ENCODE data around the gene DYNC1LI2.

Gene DYNC1LI2

DNA sequence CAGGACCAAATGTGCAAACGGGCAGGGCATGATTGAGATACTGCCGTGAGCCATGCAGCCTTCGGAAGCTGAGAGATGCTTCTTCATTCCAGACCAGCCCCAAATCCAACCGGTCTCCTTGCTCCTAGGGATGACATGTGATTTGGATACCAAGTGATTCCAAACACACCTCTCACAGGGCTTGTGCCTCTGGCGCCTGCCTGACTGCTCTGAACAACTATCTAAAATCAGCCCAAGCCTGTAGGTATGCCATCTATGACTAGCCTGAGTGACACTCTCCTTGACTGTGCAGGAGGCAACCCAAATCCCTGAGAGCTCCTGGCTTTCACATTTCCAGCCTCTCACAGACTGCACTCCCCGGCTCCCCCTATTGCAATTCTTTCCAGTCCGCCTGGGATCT is 20.3 kb downstream of the DYNC1LI2 start:
- CTCF ChIA-PET = interaction anchor here (0.9 to 7.6 kb wide), 6 partner anchors 8 to 327 kb away, joined by 3 to 88 read pairs (median 4); no protein-coding TSS in a partner anchor
- POLR2A ChIA-PET = no interaction called here
- Histone ChIP-seq H3K4me1 (ENCODE audit: control insufficient read depth, insufficient read depth, low read length) (no peaks in the 10 kb centered on the region), H3K36me3 (ENCODE audit: control insufficient read depth in 2 of 2, insufficient read depth in 1 of 2, low read length in 2 of 2) (peaks cover 51 to 94% of the 10 kb centered on the region in 2 experiments), H3K27ac (ENCODE audit: extremely low read depth, low read depth, low read length) (no peak overlapping the region), H3K9me3 (ENCODE audit: control insufficient read depth, insufficient read depth, low read depth, low read length) (no peaks in the 10 kb centered on the region), H3K4me3 (ENCODE audit: low read depth, low read length) (no peak overlapping the region)
- TF ChIP-seq MYNN (tag by site-specific recombination; IDR thresholded peaks at IDR 0.05; ENCODE audit: borderline replicate concordance) = no peak
- TF ChIP-seq ZNF221 (tag by site-specific recombination; IDR thresholded peaks at IDR 0.05; ENCODE audit: borderline replicate concordance) = no peak
- no peak for TF ChIP-seq ZBTB48 (tag by site-specific recombination; IDR thresholded peaks at IDR 0.05)
- no peak for TF ChIP-seq ZBTB1 (tag by site-specific recombination; IDR thresholded peaks at IDR 0.05)
- no peak for TF ChIP-seq ZNF792 (tag by site-specific recombination; IDR thresholded peaks at IDR 0.05)
- no peak for TF ChIP-seq ZNF560 (tag by site-specific recombination; IDR thresholded peaks at IDR 0.05; ENCODE audit: borderline replicate concordance)
- TF ChIP-seq ZNF223 (tag by site-specific recombination; IDR thresholded peaks at IDR 0.05) = no peak
- TF ChIP-seq, protein P1, sequence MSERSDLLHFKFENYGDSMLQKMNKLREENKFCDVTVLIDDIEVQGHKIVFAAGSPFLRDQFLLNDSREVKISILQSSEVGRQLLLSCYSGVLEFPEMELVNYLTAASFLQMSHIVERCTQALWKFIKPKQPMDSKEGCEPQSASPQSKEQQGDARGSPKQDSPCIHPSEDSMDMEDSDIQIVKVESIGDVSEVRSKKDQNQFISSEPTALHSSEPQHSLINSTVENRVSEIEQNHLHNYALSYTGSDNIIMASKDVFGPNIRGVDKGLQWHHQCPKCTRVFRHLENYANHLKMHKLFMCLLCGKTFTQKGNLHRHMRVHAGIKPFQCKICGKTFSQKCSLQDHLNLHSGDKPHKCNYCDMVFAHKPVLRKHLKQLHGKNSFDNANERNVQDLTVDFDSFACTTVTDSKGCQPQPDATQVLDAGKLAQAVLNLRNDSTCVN (tag by site-specific recombination; optimal IDR thresholded peaks at IDR 0.05) = no peak
- no peak for TF ChIP-seq ZNF391 (tag by site-specific recombination; IDR thresholded peaks at IDR 0.05; ENCODE audit: borderline replicate concordance, low read depth)
- TF ChIP-seq ZNF626 (tag by site-specific recombination; IDR thresholded peaks at IDR 0.05) = no peak
- TF ChIP-seq ZNF311 (tag by site-specific recombination; IDR thresholded peaks at IDR 0.05; ENCODE audit: borderline replicate concordance) = no peak
- TF ChIP-seq, protein P2, sequence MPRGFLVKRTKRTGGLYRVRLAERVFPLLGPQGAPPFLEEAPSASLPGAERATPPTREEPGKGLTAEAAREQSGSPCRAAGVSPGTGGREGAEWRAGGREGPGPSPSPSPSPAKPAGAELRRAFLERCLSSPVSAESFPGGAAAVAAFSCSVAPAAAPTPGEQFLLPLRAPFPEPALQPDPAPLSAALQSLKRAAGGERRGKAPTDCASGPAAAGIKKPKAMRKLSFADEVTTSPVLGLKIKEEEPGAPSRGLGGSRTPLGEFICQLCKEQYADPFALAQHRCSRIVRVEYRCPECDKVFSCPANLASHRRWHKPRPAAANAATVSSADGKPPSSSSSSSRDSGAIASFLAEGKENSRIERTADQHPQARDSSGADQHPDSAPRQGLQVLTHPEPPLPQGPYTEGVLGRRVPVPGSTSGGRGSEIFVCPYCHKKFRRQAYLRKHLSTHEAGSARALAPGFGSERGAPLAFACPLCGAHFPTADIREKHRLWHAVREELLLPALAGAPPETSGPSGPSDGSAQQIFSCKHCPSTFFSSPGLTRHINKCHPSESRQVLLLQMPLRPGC (tag by site-specific recombination; IDR thresholded peaks at IDR 0.05) = no peak
- TF ChIP-seq ZNF514 (tag by site-specific recombination; IDR thresholded peaks at IDR 0.05) = no peak
- TF ChIP-seq ZNF341 (tag by site-specific recombination; IDR thresholded peaks at IDR 0.05; ENCODE audit: low read depth) = no peak
- no peak for TF ChIP-seq ZNF239 (tag by site-specific recombination; IDR thresholded peaks at IDR 0.05)
- TF ChIP-seq YY1 (tag by site-specific recombination; IDR thresholded peaks at IDR 0.05) = no peak

DNA sequence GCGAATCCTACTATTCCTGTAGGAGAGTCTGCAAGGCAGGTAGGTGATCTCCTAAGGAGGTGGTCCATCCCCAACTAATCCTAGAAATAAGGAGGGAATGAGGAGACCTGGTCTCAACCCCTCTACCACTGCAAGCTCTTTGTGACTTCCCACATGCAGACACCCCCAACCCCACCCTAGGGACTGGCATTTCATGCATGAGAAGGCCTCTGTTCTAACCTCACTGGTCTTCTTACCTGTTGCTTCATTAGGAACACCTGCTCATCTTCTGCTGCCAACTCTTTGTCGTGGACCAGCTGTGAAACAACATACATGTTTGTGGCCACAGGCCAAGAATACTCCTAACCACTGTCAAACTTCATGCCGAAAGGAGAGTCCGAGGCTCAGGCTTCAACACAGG is 22.6 kb downstream of the DYNC1LI2 start:
- H3K4me1 ChIP-seq (ENCODE audit: control insufficient read depth, insufficient read depth, low read length) = no peaks in the 10 kb centered on the region
- no peak overlapping the region for H3K4me3 ChIP-seq (ENCODE audit: low read depth, low read length)
- no peak overlapping the region for H3K27ac ChIP-seq (ENCODE audit: extremely low read depth, low read depth, low read length)
- CTCF ChIA-PET = interaction anchor here (0.6 to 7.6 kb wide), 21 partner anchors 11 to 320 kb away, joined by 3 to 88 read pairs (median 3); partner anchors contain the start of genes CMTM4, DYNC1LI2 and NAE1
- TF ChIP-seq SCRT2 (tag by site-specific recombination; IDR thresholded peaks at IDR 0.05) (peak; percentile 91), ZNF514 (tag by site-specific recombination; IDR thresholded peaks at IDR 0.05) (no peak), ZNF610 (tag by site-specific recombination; IDR thresholded peaks at IDR 0.05; ENCODE audit: borderline replicate concordance) (no peak), SCRT1 (tag by site-specific recombination; IDR thresholded peaks at IDR 0.05; ENCODE audit: borderline replicate concordance) (peak; percentile 74), ZXDB (tag by site-specific recombination; IDR thresholded peaks at IDR 0.05) (no peak), ZNF391 (tag by site-specific recombination; IDR thresholded peaks at IDR 0.05; ENCODE audit: borderline replicate concordance, low read depth) (no peak)
- no peaks in the 10 kb centered on the region for H3K9me3 ChIP-seq (ENCODE audit: control insufficient read depth, insufficient read depth, low read depth, low read length)
- peaks cover 44 to 95% of the 10 kb centered on the region in 2 experiments for H3K36me3 ChIP-seq (ENCODE audit: control insufficient read depth in 2 of 2, insufficient read depth in 1 of 2, low read length in 2 of 2)
- POLR2A ChIA-PET = interaction anchor here (1.3 kb wide), 1 partner anchor 12 kb away, joined by 3 read pairs; no protein-coding TSS in a partner anchor

Data from HEK293 (cell line).